Fibroblast of skin of left biceps (primary cell): ENCODE measurements around the gene PTPRN2.

ENCODE experiments used
- DNase-seq, 2 experiments: peaks; one replicate each; pipeline ENCODE4 v3.0.0-alpha.2; 2013; ENCODE audit warnings: low read depth in 2 of 2

PTPRN2 gene

GRCh38 chr7:158602905-158603772 is 15.5 kb upstream of the PTPRN2 start:
- DNase-seq, result no peak

- no peak for DNase-seq
These were observed 14.4 kb upstream of the PTPRN2 start for GRCh38 chr7:158602041-158602440.

GRCh38 chr7:158601090-158601489 is 13.5 kb upstream of the PTPRN2 start:
- no peak for DNase-seq

- no peak for DNase-seq
These were observed 9.1 kb upstream of the PTPRN2 start for GRCh38 chr7:158596745-158597144.

GRCh38 chr7:158596309-158596708 is 8.7 kb upstream of the PTPRN2 start:
- no peak for DNase-seq

- DNase-seq, result no peak
These were observed 7.4 kb upstream of the PTPRN2 start for GRCh38 chr7:158595068-158595467.

GRCh38 chr7:158592541-158592940 is 4.9 kb upstream of the PTPRN2 start:
- no peak for DNase-seq

- no peak for DNase-seq
These were observed 4.3 kb upstream of the PTPRN2 start for GRCh38 chr7:158591944-158592343.

GRCh38 chr7:158590181-158590530 is 2.5 kb upstream of the PTPRN2 start:
- no peak for DNase-seq

- no peak for DNase-seq
These were observed 2.0 kb upstream of the PTPRN2 start for GRCh38 chr7:158589653-158590052.

GRCh38 chr7:158588878-158589442 is 1.3 kb upstream of the PTPRN2 start:
- no peak for DNase-seq

GRCh38 chr7:158588085-158588877 is 658 bp upstream of the PTPRN2 start:
- DNase-seq, result no peak

- no peak for DNase-seq
These were observed 993 bp downstream of the PTPRN2 start for GRCh38 chr7:158586499-158587161.

GRCh38 chr7:158585721-158586498 is 1.7 kb downstream of the PTPRN2 start:
- DNase-seq, result no peak

GRCh38 chr7:158584407-158584806 is 3.2 kb downstream of the PTPRN2 start:
- no peak for DNase-seq

- DNase-seq, result no peak
These were observed 3.8 kb downstream of the PTPRN2 start for GRCh38 chr7:158583810-158584209.

GRCh38 chr7:158583143-158583542 is 4.5 kb downstream of the PTPRN2 start:
- no peak for DNase-seq

- no peak for DNase-seq
These were observed 5.5 kb downstream of the PTPRN2 start for GRCh38 chr7:158582089-158582456.

GRCh38 chr7:158581440-158582088 is 6.1 kb downstream of the PTPRN2 start:
- no peak for DNase-seq

- no peak for DNase-seq
These were observed 7.7 kb downstream of the PTPRN2 start for GRCh38 chr7:158579662-158580646.
